ENCODE results near the gene MBOAT2.
A peak's percentile ranks its signal among the peaks of the same experiment; 100 is the strongest.
"Not testable (repeated sequence)": the region's sequence is repeated elsewhere in the genome, so short reads cannot be mapped to it uniquely, and the experiment has no call there.

Gene MBOAT2

GRCh38 chr2:8895087-8895912 is 108.2 kb downstream of the MBOAT2 start:
- DNase-seq (ENCODE audit: low read depth), result not testable (repeated sequence)

- DNase-seq (ENCODE audit: low read depth), result no peak
Observed at GRCh38 chr2:8893978-8894820, 109.3 kb downstream of the MBOAT2 start.

- no peak for DNase-seq (ENCODE audit: low read depth)
Observed at GRCh38 chr2:8893474-8893873, 110.0 kb downstream of the MBOAT2 start.

- no peak for DNase-seq (ENCODE audit: low read depth)
Observed at GRCh38 chr2:8892111-8892510, 111.4 kb downstream of the MBOAT2 start.

GRCh38 chr2:8889978-8890377 is 113.5 kb downstream of the MBOAT2 start:
- DNase-seq (ENCODE audit: low read depth), result no peak

- no peak for DNase-seq (ENCODE audit: low read depth)
Observed at GRCh38 chr2:8888963-8889362, 114.5 kb downstream of the MBOAT2 start.

- no peak for DNase-seq (ENCODE audit: low read depth)
Observed at GRCh38 chr2:8886876-8887275, 116.6 kb downstream of the MBOAT2 start.

GRCh38 chr2:8886202-8886518 is 117.3 kb downstream of the MBOAT2 start:
- DNase-seq (ENCODE audit: low read depth), result no peak

GRCh38 chr2:8885449-8886201 is 117.9 kb downstream of the MBOAT2 start:
- no peak for DNase-seq (ENCODE audit: low read depth)

GRCh38 chr2:8884812-8885211 is 118.7 kb downstream of the MBOAT2 start:
- DNase-seq (ENCODE audit: low read depth), result no peak

- peak; percentile 24 for DNase-seq (ENCODE audit: low read depth)
Observed at GRCh38 chr2:8882094-8882493, 121.4 kb downstream of the MBOAT2 start.

- DNase-seq (ENCODE audit: low read depth), result no peak
Observed at GRCh38 chr2:8877894-8878293, 125.6 kb downstream of the MBOAT2 start.

GRCh38 chr2:8877332-8877731 is 126.2 kb downstream of the MBOAT2 start:
- no peak for DNase-seq (ENCODE audit: low read depth)

GRCh38 chr2:8876628-8877027 is 126.9 kb downstream of the MBOAT2 start:
- no peak for DNase-seq (ENCODE audit: low read depth)

GRCh38 chr2:8872821-8873432 is 130.6 kb downstream of the MBOAT2 start:
- peak; percentile 66 for DNase-seq (ENCODE audit: low read depth)

- no peak for DNase-seq (ENCODE audit: low read depth)
Observed at GRCh38 chr2:8870441-8870840, 133.0 kb downstream of the MBOAT2 start.

GRCh38 chr2:8867363-8867762 is 136.1 kb downstream of the MBOAT2 start:
- DNase-seq (ENCODE audit: low read depth), result no peak

GRCh38 chr2:8863331-8863953 is 140.0 kb downstream of the MBOAT2 start:
- DNase-seq (ENCODE audit: low read depth), result no peak

- DNase-seq (ENCODE audit: low read depth), result no peak
Observed at GRCh38 chr2:8862230-8862629, 141.3 kb downstream of the MBOAT2 start.

GRCh38 chr2:8861797-8862196 is 141.7 kb downstream of the MBOAT2 start:
- DNase-seq (ENCODE audit: low read depth), result no peak

GRCh38 chr2:8860239-8860638 is 143.2 kb downstream of the MBOAT2 start:
- no peak for DNase-seq (ENCODE audit: low read depth)

- no peak for DNase-seq (ENCODE audit: low read depth)
Observed at GRCh38 chr2:8858910-8859309, 144.6 kb downstream of the MBOAT2 start.
